H1 (cell line): Measurements from ENCODE around the gene ARHGEF7. TPM values are rescaled to one million over a fixed set of nuclear protein-coding genes. Genes with fewer than 3 reads are reported as not detected.

ENCODE experiments used
- CTCF ChIA-PET: fragments of 300-600 bp; sonication (Branson Sonifier 250); formaldehyde crosslinking; loops from one replicate; lab custom pipeline; 2021; ENCODE audit not compliant: partially characterized antibody; lab: Charles Lee
- POLR2A ChIA-PET: fragments of 300-600 bp; sonication (Branson Sonifier 250); formaldehyde crosslinking; loops from one replicate; lab custom pipeline; 2021; ENCODE audit warnings: inconsistent platforms; ENCODE audit not compliant: partially characterized antibody; lab: Charles Lee
- DNase-seq, 2 experiments: peaks; one replicate each; pipeline versions ENCODE4 v3.0.0 to v3.0.0-alpha.2; 2010 to 2022; ENCODE audit warnings: low spot score in 2 of 2, low read depth in 1 of 2, mixed read lengths in 1 of 2
- FAIRE-seq: peaks from 2 replicates; lab custom pipeline; 2011; peaks lifted over from hg19 to GRCh38; lab: Jason Lieb, UNC
- H2AFZ ChIP-seq: 2 replicates; pipeline ENCODE4 v1.8.1; 2012; ENCODE audit warnings: low read length, inconsistent platforms
- H2AK5ac ChIP-seq: 2 replicates; pipeline ENCODE4 v1.6.1; 2013; ENCODE audit warnings: low read depth, low read length
- H2BK120ac ChIP-seq: replicated peaks from 2 replicates; pipeline ENCODE3; 2013; ENCODE audit warnings: low read depth, low read length, inconsistent platforms
- H2BK12ac ChIP-seq: 2 replicates; pipeline ENCODE4 v1.6.1; 2013; ENCODE audit warnings: low read depth, low read length
- H2BK15ac ChIP-seq: 2 replicates; pipeline ENCODE4 v1.6.1; 2013; ENCODE audit warnings: low read length
- H2BK20ac ChIP-seq: 2 replicates; pipeline ENCODE4 v1.6.1; 2013; ENCODE audit warnings: low read length
- H2BK5ac ChIP-seq: 2 replicates; pipeline ENCODE4 v1.6.1; 2013; ENCODE audit warnings: low read depth, low read length
- H3K14ac ChIP-seq: 2 replicates; pipeline ENCODE4 v1.6.1; 2013; ENCODE audit warnings: inconsistent platforms; ENCODE audit not compliant: insufficient read length
- H3K18ac ChIP-seq: 2 replicates; pipeline ENCODE4 v1.6.1; 2013; ENCODE audit warnings: low read length; ENCODE audit errors: extremely low read depth
- H3K23ac ChIP-seq: 2 replicates; pipeline ENCODE4 v1.6.1; 2013; ENCODE audit warnings: inconsistent platforms; ENCODE audit not compliant: insufficient read length
- H3K23me2 ChIP-seq: 2 replicates; pipeline ENCODE4 v1.6.1; 2013; ENCODE audit warnings: low read depth, low read length
- H3K27ac ChIP-seq: 2 replicates; pipeline ENCODE4 v1.6.1; 2011; ENCODE audit warnings: low read depth, low read length, inconsistent platforms
- H3K27me3 ChIP-seq, 4 experiments: replicated peaks in 1 of 4; 1 replicate in 1 of 4; 2 replicates in 3 of 4; pipeline versions ENCODE4 v1.6.1 to v1.8.1; 2011 to 2013; ENCODE audit warnings: low read length in 3 of 4, mild to moderate bottlenecking in 3 of 4, inconsistent platforms in 2 of 4, mixed read lengths in 2 of 4, moderate library complexity in 1 of 4; ENCODE audit not compliant: control insufficient read depth in 3 of 4, insufficient read depth in 3 of 4; ENCODE audit errors: extremely low read depth in 1 of 4
- H3K36me3 ChIP-seq, 4 experiments: 2 replicates each; pipeline versions ENCODE4 v1.6.1 to v1.8.1; 2011 to 2013; ENCODE audit warnings: mild to moderate bottlenecking in 4 of 4, low read length in 3 of 4, moderate library complexity in 2 of 4, control low read depth in 1 of 4, inconsistent platforms in 1 of 4; ENCODE audit not compliant: insufficient read depth in 4 of 4, control insufficient read depth in 2 of 4
- H3K4ac ChIP-seq: replicated peaks from 2 replicates; pipeline ENCODE3; 2013; ENCODE audit warnings: low read length, low read depth, mixed read lengths, inconsistent platforms; ENCODE audit not compliant: insufficient read length
- H3K4me1 ChIP-seq, 4 experiments: replicated peaks in 1 of 4; 1 replicate in 1 of 4; 2 replicates in 3 of 4; pipeline versions ENCODE4 v1.6.1 to v1.8.1; 2011 to 2013; ENCODE audit warnings: low read length in 3 of 4, inconsistent platforms in 2 of 4, mixed read lengths in 1 of 4; ENCODE audit not compliant: insufficient read depth in 4 of 4, control insufficient read depth in 3 of 4
- H3K4me2 ChIP-seq, 2 experiments: 2 replicates each; pipeline versions ENCODE4 v1.6.1 to v1.8.1; 2011 to 2013; ENCODE audit warnings: low read depth in 2 of 2, low read length in 2 of 2, control low read depth in 1 of 2, inconsistent platforms in 1 of 2, mild to moderate bottlenecking in 1 of 2; ENCODE audit not compliant: insufficient read depth in 1 of 2
- H3K4me3 ChIP-seq, 4 experiments: fragments of 200-600, 300-600 bp in 1 of 4; sonication (generic), shearing (Covaris generic), sonication (Bioruptor Twin) in 1 of 4; 2 replicates each; pipeline versions ENCODE4 v1.5.1 to v1.8.1; 2011 to 2016; ENCODE audit warnings: low read length in 4 of 4, low read depth in 3 of 4, control low read depth in 2 of 4, inconsistent platforms in 2 of 4, mild to moderate bottlenecking in 2 of 4, mixed read lengths in 1 of 4, moderate library complexity in 1 of 4; ENCODE audit not compliant: insufficient read depth in 2 of 4; ENCODE audit errors: extremely low read depth in 1 of 4
- H3K56ac ChIP-seq: replicated peaks from 2 replicates; pipeline ENCODE3; 2013; ENCODE audit warnings: low read depth, mild to moderate bottlenecking, mixed read lengths, low read length, inconsistent platforms; ENCODE audit not compliant: insufficient read length
- H3K79me1 ChIP-seq: 2 replicates; pipeline ENCODE4 v1.6.1; 2013; ENCODE audit warnings: low read depth, low read length, control low read depth
- H3K79me2 ChIP-seq, 2 experiments: 2 replicates each; pipeline versions ENCODE4 v1.6.1 to v1.8.1; 2012 to 2013; ENCODE audit warnings: low read length in 2 of 2, mild to moderate bottlenecking in 2 of 2, inconsistent platforms in 1 of 2; ENCODE audit not compliant: insufficient read depth in 2 of 2, control insufficient read depth in 1 of 2
- H3K9ac ChIP-seq, 4 experiments: replicated peaks in 1 of 4; 1 replicate in 1 of 4; 2 replicates in 3 of 4; pipeline versions ENCODE4 v1.6.1 to v1.8.1; 2011 to 2013; ENCODE audit warnings: low read depth in 3 of 4, low read length in 3 of 4, control low read depth in 2 of 4, mild to moderate bottlenecking in 2 of 4, moderate library complexity in 2 of 4, inconsistent platforms in 1 of 4; ENCODE audit errors: extremely low read depth in 1 of 4
- H3K9me3 ChIP-seq, 2 experiments: 2 replicates each; pipeline versions ENCODE4 v1.6.1 to v1.8.1; 2012 to 2013; ENCODE audit warnings: mild to moderate bottlenecking in 2 of 2, moderate library complexity in 2 of 2, control low read depth in 1 of 2, inconsistent platforms in 1 of 2, low read depth in 1 of 2, low read length in 1 of 2, mixed read lengths in 1 of 2; ENCODE audit not compliant: insufficient read depth in 2 of 2
- H4K20me1 ChIP-seq, 2 experiments: replicated peaks in 1 of 2; 2 replicates each; pipeline versions ENCODE3 to v1.8.1; 2011 to 2013; ENCODE audit warnings: inconsistent platforms in 2 of 2, low read length in 2 of 2, mild to moderate bottlenecking in 1 of 2; ENCODE audit not compliant: insufficient read depth in 2 of 2, control insufficient read depth in 1 of 2
- H4K5ac ChIP-seq: 2 replicates; pipeline ENCODE4 v1.6.1; 2013; ENCODE audit warnings: low read length, low read depth, mixed read lengths, inconsistent platforms; ENCODE audit not compliant: insufficient read length
- H4K8ac ChIP-seq: 2 replicates; pipeline ENCODE4 v1.8.0; 2013; ENCODE audit warnings: mild to moderate bottlenecking, moderate library complexity, low read length, inconsistent platforms; ENCODE audit not compliant: insufficient read depth; ENCODE audit errors: extremely low read depth
- H4K91ac ChIP-seq: replicated peaks from 2 replicates; pipeline ENCODE3; 2013; ENCODE audit warnings: low read length, mixed read lengths, inconsistent platforms; ENCODE audit not compliant: insufficient read length
- EP300 ChIP-seq, 2 experiments: IDR thresholded peaks; 1 replicate in 1 of 2; 2 replicates in 1 of 2; pipeline ENCODE4 v1.6.1; 2011 to 2012; ENCODE audit warnings: low read depth in 2 of 2, low read length in 2 of 2, mild to moderate bottlenecking in 2 of 2, borderline replicate concordance in 1 of 2, inconsistent platforms in 1 of 2, moderate library complexity in 1 of 2
- KDM1A ChIP-seq: fragments of 200-600, 300-600 bp; sonication (generic); IDR thresholded peaks from 2 replicates; pipeline ENCODE4 v1.7.1; 2016; ENCODE audit warnings: mild to moderate bottlenecking, low read length, borderline replicate concordance
- KDM4A ChIP-seq: IDR thresholded peaks from one replicate; pipeline ENCODE4 v1.7.1; 2012; ENCODE audit warnings: low read depth, mild to moderate bottlenecking, moderate library complexity, low read length, inconsistent platforms; ENCODE audit not compliant: severe bottlenecking
- RBBP5 ChIP-seq: IDR thresholded peaks from 2 replicates; pipeline ENCODE4 v1.7.1; 2012; ENCODE audit warnings: low read depth, mild to moderate bottlenecking, inconsistent platforms, low read length, moderate library complexity, borderline replicate concordance
- RXRA ChIP-seq: IDR thresholded peaks from 2 replicates; pipeline ENCODE4 v1.6.1; 2011; ENCODE audit warnings: low read depth, mild to moderate bottlenecking, low read length, moderate library complexity; ENCODE audit not compliant: insufficient read depth
- SRF ChIP-seq: IDR thresholded peaks from 2 replicates; pipeline ENCODE4 v1.6.1; 2011; ENCODE audit warnings: mild to moderate bottlenecking, low read depth, low read length, moderate library complexity
- TBP ChIP-seq: IDR thresholded peaks from 2 replicates; pipeline ENCODE4 v1.6.1; 2011; ENCODE audit warnings: low read depth, low read length, improper control_type of control experiment
- YY1 ChIP-seq: IDR thresholded peaks from 2 replicates; pipeline ENCODE4 v1.6.1; 2011; ENCODE audit warnings: low read depth, mild to moderate bottlenecking, low read length
- ZNF274 ChIP-seq: IDR thresholded peaks from 2 replicates; pipeline ENCODE4 v1.7.0; 2012; ENCODE audit warnings: low read length, borderline replicate concordance; ENCODE audit errors: extremely low read depth
- WGBS, 2 experiments: shearing (Covaris generic) in 1 of 2; methylation state at CpG; one replicate each; pipeline versions ENCODE4 v1.1.6 to v1.1.7; 2013 to 2015; ENCODE audit warnings: low lambda C conversion rate in 2 of 2, mixed read lengths in 2 of 2, inconsistent platforms in 1 of 2, low coverage in 1 of 2, missing lambda C conversion rate in 1 of 2; ENCODE audit not compliant: insufficient replicate concordance in 2 of 2, insufficient coverage in 1 of 2, insufficient read length in 1 of 2; ENCODE audit errors: extremely low coverage in 1 of 2, missing lambda C conversion rate in 1 of 2; 5-methylcytosine and 5-hydroxymethylcytosine counted together
- polyA plus RNA-seq, 7 experiments: library from polyadenylated mRNA; depleted of rRNA in 3 of 7; stranded (reverse) in 5 of 7; unstranded in 2 of 7; fragments of >200 nt in 5 of 7; fragments of 200-250 nt in 2 of 7; gene quantifications; 1 replicate in 5 of 7; 2 replicates in 1 of 7; 4 replicates in 1 of 7; pipeline versions ENCODE4 v1.2.1 to v1.2.3, GENCODE V29; 2011 to 2013; ENCODE audit warnings: missing spikeins in 2 of 7, mixed read lengths in 2 of 7
- total RNA-seq: library from RNA; stranded (reverse); fragmentation: NEBNext Ultra II Directional; extraction: Animal tissue kit (Norgen Biotek cat#: 25700); gene quantifications from 2 replicates; pipeline ENCODE4 v1.2.1, GENCODE V29; 2021

The ARHGEF7 gene
- total and polyA plus RNA-seq, 2 of the 8 experiments (the other 6 are each of a cell fraction or from before 2014, with no cell fraction given) = 26.2 to 56.5 TPM

- Histone ChIP-seq H2BK15ac (no peak overlapping the region), H2BK5ac (no peak overlapping the region; the same call in 1 of the 2 replicates), H3K9ac (no peak overlapping the region), H3K4me3 (no peak overlapping the region), H2AK5ac (no peak overlapping the region), H3K23ac (no peak overlapping the region), H2BK20ac (no peak overlapping the region), H4K91ac (no peak overlapping the region), H3K36me3 (no peaks in the 10 kb centered on the region), H3K23me2 (no peaks in the 10 kb centered on the region), H4K5ac (no peak overlapping the region), H3K4ac (no peak overlapping the region), H2BK120ac (no peak overlapping the region), H3K79me1 (no peaks in the 10 kb centered on the region), H4K8ac (no peak overlapping the region), H3K27ac (no peak overlapping the region), H3K79me2 (no peaks in the 10 kb centered on the region), H4K20me1 (no peaks in the 10 kb centered on the region), H2AFZ (no peak overlapping the region), H3K9me3 (no peaks in the 10 kb centered on the region), H3K56ac (no peak overlapping the region), H3K14ac (no peak overlapping the region), H3K27me3 (no peaks in the 10 kb centered on the region), H3K4me1 (no peaks in the 10 kb centered on the region; a peak in 2 of 7 replicates), H3K18ac (no peak overlapping the region), H3K4me2 (no peak overlapping the region), H2BK12ac (no peak overlapping the region)
- DNase-seq = no peak
- 90% methylated on average over 14 of the region's 15 CpGs; no CpG with 5 or more reads in 1 of the 2 experiments for WGBS, 2 experiments
- FAIRE-seq = no peak
- CTCF ChIA-PET = no interaction called here
- TF ChIP-seq RXRA (no peak), TBP (no peak), YY1 (no peak), SRF (no peak), ZNF274 (no peak), KDM1A (no peak), EP300 (IDR thresholded peaks at IDR 0.05; ENCODE audit: borderline replicate concordance in 1 of 2, low read depth in 2 of 2, low read length in 2 of 2) (no peak), RBBP5 (no peak), KDM4A (no peak)
- POLR2A ChIA-PET = no interaction called here
These were observed 211.5 kb downstream of the ARHGEF7 start for GRCh38 chr13:111326621-111326965.
